Esophagus muscularis mucosa (tissue), 3 donors: Measurements from ENCODE around the gene SDK2.

Source experiments
- POLR2AphosphoS5 ChIP-seq, 2 donors: sonication (generic); formaldehyde crosslinking; IDR thresholded peaks; one replicate each; pipeline ENCODE4 v1.6.1; 2017; ENCODE audit warnings: antibody characterized with exemption in 2 of 2
- TF ChIP-seq, protein P1 (sequence below), 3 experiments: fragments of 200-600 bp in 2 of 3; fragments of 450-650 bp in 1 of 3; sonication (generic) in 2 of 3; IDR thresholded peaks; one replicate each; pipeline ENCODE4 v1.5.1; 2017 to 2019; ENCODE audit warnings: antibody characterized with exemption in 3 of 3, mild to moderate bottlenecking in 2 of 3, moderate library complexity in 1 of 3

DNA sequence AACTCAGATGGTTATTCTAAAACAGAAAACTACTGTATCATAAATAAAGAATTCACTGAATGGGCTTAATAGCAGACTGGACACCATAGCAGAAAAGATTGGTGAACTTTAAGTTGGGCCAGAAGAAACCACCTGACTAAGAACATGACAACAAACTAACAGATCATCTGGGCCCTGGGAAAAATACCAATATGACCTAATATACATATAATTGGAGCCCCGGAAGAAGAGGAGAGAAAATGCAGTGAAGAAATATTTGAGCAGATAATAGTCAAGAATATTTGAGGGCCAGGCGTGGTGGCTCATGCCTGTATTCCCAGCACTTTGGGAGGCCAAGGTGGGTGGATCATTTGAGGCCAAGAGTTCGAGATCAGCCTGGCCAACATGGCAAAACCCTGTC lies 25.5 kb upstream of the SDK2 start:
- no peak for TF ChIP-seq POLR2AphosphoS5 (IDR thresholded peaks at IDR 0.05)
- TF ChIP-seq, protein P1, sequence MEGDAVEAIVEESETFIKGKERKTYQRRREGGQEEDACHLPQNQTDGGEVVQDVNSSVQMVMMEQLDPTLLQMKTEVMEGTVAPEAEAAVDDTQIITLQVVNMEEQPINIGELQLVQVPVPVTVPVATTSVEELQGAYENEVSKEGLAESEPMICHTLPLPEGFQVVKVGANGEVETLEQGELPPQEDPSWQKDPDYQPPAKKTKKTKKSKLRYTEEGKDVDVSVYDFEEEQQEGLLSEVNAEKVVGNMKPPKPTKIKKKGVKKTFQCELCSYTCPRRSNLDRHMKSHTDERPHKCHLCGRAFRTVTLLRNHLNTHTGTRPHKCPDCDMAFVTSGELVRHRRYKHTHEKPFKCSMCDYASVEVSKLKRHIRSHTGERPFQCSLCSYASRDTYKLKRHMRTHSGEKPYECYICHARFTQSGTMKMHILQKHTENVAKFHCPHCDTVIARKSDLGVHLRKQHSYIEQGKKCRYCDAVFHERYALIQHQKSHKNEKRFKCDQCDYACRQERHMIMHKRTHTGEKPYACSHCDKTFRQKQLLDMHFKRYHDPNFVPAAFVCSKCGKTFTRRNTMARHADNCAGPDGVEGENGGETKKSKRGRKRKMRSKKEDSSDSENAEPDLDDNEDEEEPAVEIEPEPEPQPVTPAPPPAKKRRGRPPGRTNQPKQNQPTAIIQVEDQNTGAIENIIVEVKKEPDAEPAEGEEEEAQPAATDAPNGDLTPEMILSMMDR (IDR thresholded peaks at IDR 0.05), result no peak
